GM18519 (cell line): ENCODE results near the gene CARD19.
"Not testable (repeated sequence)": the region's sequence is repeated elsewhere in the genome, so short reads cannot be mapped to it uniquely, and the experiment has no call there.

Source experiments
- ATAC-seq: cut with Tn5 transposase; IDR thresholded peaks from one replicate; pipeline ENCODE4 v1.9.1; 2021; ENCODE audit warnings: mild to moderate bottlenecking, moderate library complexity; ENCODE audit not compliant: unreplicated experiment, low FRiP score

CARD19 gene

GRCh38 chr9:93099551-93100275 is 3.7 kb downstream of the CARD19 start:
- no peak for ATAC-seq

- ATAC-seq: no peak
Observed at GRCh38 chr9:93100276-93100636, 4.2 kb downstream of the CARD19 start.

GRCh38 chr9:93101086-93101485 is 5.1 kb downstream of the CARD19 start:
- not testable (repeated sequence) for ATAC-seq

- no peak for ATAC-seq
Observed at GRCh38 chr9:93105620-93106019, 9.6 kb downstream of the CARD19 start.

GRCh38 chr9:93107151-93107824 is 11.3 kb downstream of the CARD19 start:
- ATAC-seq: no peak

GRCh38 chr9:93107825-93108161 is 11.8 kb downstream of the CARD19 start:
- no peak for ATAC-seq

- no peak for ATAC-seq
Observed at GRCh38 chr9:93108291-93109041, 12.4 kb downstream of the CARD19 start.

- no peak for ATAC-seq
Observed at GRCh38 chr9:93110311-93110855, 14.4 kb downstream of the CARD19 start.

- no peak for ATAC-seq
Observed at GRCh38 chr9:93111001-93111370, 15.0 kb downstream of the CARD19 start.

- no peak for ATAC-seq
Observed at GRCh38 chr9:93111371-93112115, 15.5 kb downstream of the CARD19 start.

GRCh38 chr9:93112116-93112863 is 16.3 kb downstream of the CARD19 start:
- ATAC-seq: no peak

- ATAC-seq: no peak
Observed at GRCh38 chr9:93112864-93113389, 16.9 kb downstream of the CARD19 start.

- no peak for ATAC-seq
Observed at GRCh38 chr9:93114169-93114983, 18.4 kb downstream of the CARD19 start.

- no peak for ATAC-seq
Observed at GRCh38 chr9:93114984-93115335, 18.9 kb downstream of the CARD19 start.

- ATAC-seq: no peak
Observed at GRCh38 chr9:93115486-93116071, 19.6 kb downstream of the CARD19 start.

GRCh38 chr9:93116072-93116961 is 20.3 kb downstream of the CARD19 start:
- no peak for ATAC-seq

- ATAC-seq: not testable (repeated sequence)
Observed at GRCh38 chr9:93117521-93117920, 21.5 kb downstream of the CARD19 start.
